Mammary epithelial cell (primary cell): ENCODE data around the gene CAB39L.

Experiments
- EZH2 ChIP-seq: IDR thresholded peaks from 2 replicates; pipeline ENCODE4 v1.6.1; 2012; ENCODE audit warnings: low read length, inconsistent platforms, borderline replicate concordance
- TF ChIP-seq, protein P1 (sequence below), 2 donors: IDR thresholded peaks in 1 of 2; conservative IDR thresholded peaks in 1 of 2; 2 replicates each; pipeline ENCODE4 v1.5.1; 2011 to 2012; ENCODE audit warnings: inconsistent platforms in 2 of 2, low read length in 2 of 2, mild to moderate bottlenecking in 2 of 2, control low read depth in 1 of 2, low read depth in 1 of 2; ENCODE audit not compliant: insufficient read depth in 1 of 2; ENCODE audit errors: extremely low read depth in 1 of 2

DNA sequence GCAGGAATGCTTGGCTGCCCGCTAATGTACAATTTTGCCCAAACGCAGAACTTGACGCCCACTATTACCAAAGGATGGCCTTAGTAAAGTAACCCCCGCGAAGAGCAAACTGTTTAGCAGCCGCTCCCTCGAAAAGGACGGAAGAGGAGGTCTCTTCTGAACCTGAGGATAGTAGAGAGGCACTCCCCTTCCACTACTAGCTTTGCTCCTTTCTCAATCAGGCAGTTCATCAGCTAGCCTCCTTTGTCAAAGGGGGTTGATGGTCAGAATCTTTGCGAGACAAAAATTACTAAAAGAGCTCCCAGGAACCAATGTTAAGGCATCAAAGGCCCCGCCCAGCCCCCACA lies 534 bp downstream of the CAB39L start:
- no peak for TF ChIP-seq EZH2
- TF ChIP-seq, protein P1, sequence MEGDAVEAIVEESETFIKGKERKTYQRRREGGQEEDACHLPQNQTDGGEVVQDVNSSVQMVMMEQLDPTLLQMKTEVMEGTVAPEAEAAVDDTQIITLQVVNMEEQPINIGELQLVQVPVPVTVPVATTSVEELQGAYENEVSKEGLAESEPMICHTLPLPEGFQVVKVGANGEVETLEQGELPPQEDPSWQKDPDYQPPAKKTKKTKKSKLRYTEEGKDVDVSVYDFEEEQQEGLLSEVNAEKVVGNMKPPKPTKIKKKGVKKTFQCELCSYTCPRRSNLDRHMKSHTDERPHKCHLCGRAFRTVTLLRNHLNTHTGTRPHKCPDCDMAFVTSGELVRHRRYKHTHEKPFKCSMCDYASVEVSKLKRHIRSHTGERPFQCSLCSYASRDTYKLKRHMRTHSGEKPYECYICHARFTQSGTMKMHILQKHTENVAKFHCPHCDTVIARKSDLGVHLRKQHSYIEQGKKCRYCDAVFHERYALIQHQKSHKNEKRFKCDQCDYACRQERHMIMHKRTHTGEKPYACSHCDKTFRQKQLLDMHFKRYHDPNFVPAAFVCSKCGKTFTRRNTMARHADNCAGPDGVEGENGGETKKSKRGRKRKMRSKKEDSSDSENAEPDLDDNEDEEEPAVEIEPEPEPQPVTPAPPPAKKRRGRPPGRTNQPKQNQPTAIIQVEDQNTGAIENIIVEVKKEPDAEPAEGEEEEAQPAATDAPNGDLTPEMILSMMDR (conservative IDR thresholded peaks at IDR 0.05 in 1 of 2, IDR thresholded peaks at IDR 0.05 in 1 of 2; ENCODE audit: extremely low read depth in 1 of 2, insufficient read depth in 1 of 2, low read depth in 1 of 2, low read length in 2 of 2), result no peak
